Calu3 (cell line): Measurements from ENCODE around the gene ATP5F1A. TPM values are rescaled to one million over a fixed set of nuclear protein-coding genes. Genes with fewer than 3 reads are reported as not detected.

Experiments used
- BruUV-seq: library from RNA; stranded (reverse); fragments of 400-500 nt; replicated peaks from 2 replicates; lab custom pipeline; 2021; lab: Mats Ljungman, UMichigan
- CTCF ChIA-PET: fragments of 300-600 bp; sonication (Branson Sonifier 250); formaldehyde crosslinking; loops from one replicate; lab custom pipeline; 2022; ENCODE audit warnings: antibody characterized with exemption; lab: Charles Lee
- DNase-seq: peaks from one replicate; pipeline ENCODE4 v3.0.0; 2022
- H3K27ac Mint-ChIP-seq: one replicate; pipeline ENCODE4 v1.8.0; 2022; ENCODE audit warnings: mixed read lengths; ENCODE audit not compliant: unreplicated experiment
- H3K27me3 Mint-ChIP-seq: one replicate; pipeline ENCODE4 v1.8.0; 2022; ENCODE audit warnings: mixed read lengths; ENCODE audit not compliant: unreplicated experiment
- H3K36me3 Mint-ChIP-seq: one replicate; pipeline ENCODE4 v1.8.0; 2022; ENCODE audit warnings: mild to moderate bottlenecking, moderate library complexity, mixed read lengths; ENCODE audit not compliant: insufficient read depth, unreplicated experiment
- H3K4me1 Mint-ChIP-seq: one replicate; pipeline ENCODE4 v1.8.0; 2022; ENCODE audit warnings: mild to moderate bottlenecking, low read depth, mixed read lengths; ENCODE audit not compliant: unreplicated experiment
- H3K4me3 Mint-ChIP-seq: one replicate; pipeline ENCODE4 v1.8.0; 2022; ENCODE audit warnings: mild to moderate bottlenecking, low read depth, moderate library complexity, mixed read lengths; ENCODE audit not compliant: unreplicated experiment
- H3K9me3 Mint-ChIP-seq: one replicate; pipeline ENCODE4 v1.8.0; 2022; ENCODE audit warnings: low read depth, mixed read lengths; ENCODE audit not compliant: unreplicated experiment
- intact Hi-C: fragments of 100-400 bp; cut with micrococcal nuclease; formaldehyde crosslinking; loops from one replicate; pipeline ENCODE4 v1.10.0; 2022; ENCODE audit not compliant: unreplicated experiment
- total RNA-seq: library from RNA; stranded (reverse); gene quantifications from 2 replicates; pipeline ENCODE4 v1.2.3, GENCODE V29; 2022
- TF ChIP-seq, protein P1 (sequence below): fragments of 200-600 bp; IDR thresholded peaks from one replicate; pipeline ENCODE4 v1.8.0; 2022; ENCODE audit warnings: antibody characterized with exemption; ENCODE audit not compliant: unreplicated experiment

Gene ATP5F1A
- total RNA-seq, 1 experiment from 2014 or later = 358 TPM

DNA sequence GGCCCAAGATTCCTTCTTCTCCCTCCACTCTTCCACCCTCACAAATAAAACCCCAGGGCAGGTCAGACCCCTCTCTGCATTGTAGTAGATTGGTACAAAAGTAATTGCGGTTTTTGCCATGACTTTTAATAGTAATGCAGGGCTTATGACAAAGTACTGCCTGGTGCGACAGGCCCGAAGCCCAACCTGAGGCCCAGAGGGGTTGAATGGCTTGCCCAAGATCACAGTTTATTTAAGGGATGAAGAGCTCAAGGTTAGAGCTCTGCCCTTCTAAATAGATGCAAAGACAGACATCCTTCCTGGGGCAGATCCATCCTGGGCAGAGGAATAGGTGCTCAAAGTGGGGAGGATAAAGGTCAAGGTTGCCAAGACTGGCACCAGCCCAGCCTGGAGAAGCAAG lies 25.1 kb downstream of the ATP5F1A start:
- no TSS peak for BruUV-seq
- TF ChIP-seq, protein P1, sequence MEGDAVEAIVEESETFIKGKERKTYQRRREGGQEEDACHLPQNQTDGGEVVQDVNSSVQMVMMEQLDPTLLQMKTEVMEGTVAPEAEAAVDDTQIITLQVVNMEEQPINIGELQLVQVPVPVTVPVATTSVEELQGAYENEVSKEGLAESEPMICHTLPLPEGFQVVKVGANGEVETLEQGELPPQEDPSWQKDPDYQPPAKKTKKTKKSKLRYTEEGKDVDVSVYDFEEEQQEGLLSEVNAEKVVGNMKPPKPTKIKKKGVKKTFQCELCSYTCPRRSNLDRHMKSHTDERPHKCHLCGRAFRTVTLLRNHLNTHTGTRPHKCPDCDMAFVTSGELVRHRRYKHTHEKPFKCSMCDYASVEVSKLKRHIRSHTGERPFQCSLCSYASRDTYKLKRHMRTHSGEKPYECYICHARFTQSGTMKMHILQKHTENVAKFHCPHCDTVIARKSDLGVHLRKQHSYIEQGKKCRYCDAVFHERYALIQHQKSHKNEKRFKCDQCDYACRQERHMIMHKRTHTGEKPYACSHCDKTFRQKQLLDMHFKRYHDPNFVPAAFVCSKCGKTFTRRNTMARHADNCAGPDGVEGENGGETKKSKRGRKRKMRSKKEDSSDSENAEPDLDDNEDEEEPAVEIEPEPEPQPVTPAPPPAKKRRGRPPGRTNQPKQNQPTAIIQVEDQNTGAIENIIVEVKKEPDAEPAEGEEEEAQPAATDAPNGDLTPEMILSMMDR = no peak

GRCh38 chr18:46072376-46072867 lies 25.7 kb downstream of the ATP5F1A start:
- CTCF ChIA-PET = no interaction called here
- TF ChIP-seq, protein P1 = no peak
- DNase-seq = no peak
- Mint-ChIP-seq H3K4me3 (peak overlapping the region; percentile 64), H3K27me3 (no peaks in the 10 kb centered on the region), H3K36me3 (peaks cover 31% of the 10 kb centered on the region), H3K4me1 (peaks cover 24% of the 10 kb centered on the region), H3K27ac (no peak overlapping the region), H3K9me3 (no peaks in the 10 kb centered on the region)
- intact Hi-C loops = loop anchor here (2.0 to 5.0 kb wide), 4 partner anchors 80 to 405 kb away; no protein-coding TSS in a partner anchor
- BruUV-seq = no TSS peak

More for the DNA sequence above, 25.1 kb downstream of the ATP5F1A start:
- CTCF ChIA-PET = interaction anchor here (1.0 to 1.2 kb wide), 3 partner anchors 102 to 585 kb away, joined by 3 to 4 read pairs (median 3); no protein-coding TSS in a partner anchor
- Mint-ChIP-seq H3K9me3 (no peaks in the 10 kb centered on the region), H3K4me1 (peaks cover 24% of the 10 kb centered on the region), H3K36me3 (peaks cover 31% of the 10 kb centered on the region), H3K4me3 (peak overlapping the region; percentile 64), H3K27me3 (no peaks in the 10 kb centered on the region), H3K27ac (no peak overlapping the region)
- intact Hi-C loops = loop anchor here (2.0 to 5.0 kb wide), 4 partner anchors 81 to 406 kb away; no protein-coding TSS in a partner anchor
- no peak for DNase-seq

- CTCF ChIA-PET = no interaction called here
- TF ChIP-seq, protein P1 = no peak
Observed at GRCh38 chr18:46071653-46072375, 26.3 kb downstream of the ATP5F1A start, which contains the start of gene PSTPIP2. PSTPIP2 (minus strand) TSS chr18:46072260; CDS start chr18:46072188, 72 bp downstream.

GRCh38 chr18:46070815-46071652 lies 27.1 kb downstream of the ATP5F1A start:
- Mint-ChIP-seq H3K9me3 (no peaks in the 10 kb centered on the region), H3K27me3 (no peaks in the 10 kb centered on the region), H3K4me1 (peaks cover 24% of the 10 kb centered on the region), H3K36me3 (peaks cover 26% of the 10 kb centered on the region), H3K27ac (no peak overlapping the region), H3K4me3 (peak overlapping the region; percentile 64)
- no TSS peak for BruUV-seq
- TF ChIP-seq, protein P1 = no peak
- intact Hi-C loops = loop anchor here (5.0 kb wide), 3 partner anchors 79 to 404 kb away; no protein-coding TSS in a partner anchor
- CTCF ChIA-PET = no interaction called here
- no peak for DNase-seq

More at GRCh38 chr18:46071653-46072375, 26.3 kb downstream of the ATP5F1A start, which contains the start of gene PSTPIP2:
- intact Hi-C loops = loop anchor here (2.0 to 5.0 kb wide), 4 partner anchors 80 to 405 kb away; no protein-coding TSS in a partner anchor
- H3K4me1 Mint-ChIP-seq = peaks cover 24% of the 10 kb centered on the region
- no peaks in the 10 kb centered on the region for H3K27me3 Mint-ChIP-seq
- H3K27ac Mint-ChIP-seq = no peak within 1 kb of the TSS
- DNase-seq = peak; percentile 61
- BruUV-seq = no TSS peak
- H3K36me3 Mint-ChIP-seq = peaks cover 31% of the 10 kb centered on the region
- no peaks in the 10 kb centered on the region for H3K9me3 Mint-ChIP-seq
- H3K4me3 Mint-ChIP-seq = peak within 1 kb of the TSS; percentile 64
